ENCODE results near the gene GALNTL6.

GRCh38 chr4:172919269-172919668, 1106.1 kb downstream of the GALNTL6 start:
- TF ChIP-seq CTCF (conservative IDR thresholded peaks at IDR 0.05 in 1 of 2, IDR thresholded peaks at IDR 0.05 in 1 of 2; ENCODE audit: low read depth in 1 of 2, low read length in 2 of 2) (no peak), EZH2 (IDR thresholded peaks at IDR 0.05; ENCODE audit: low read length, missing control alignments) (no peak)
